Loucy (cell line): ENCODE results near the gene MBOAT7.

Experiments used
- EZH2phosphoT487 ChIP-seq: fragments of 200-600 bp; IDR thresholded peaks from 2 replicates; pipeline ENCODE4 v1.6.1; 2018; ENCODE audit warnings: antibody characterized with exemption, mild to moderate bottlenecking, moderate library complexity, borderline replicate concordance
- TF ChIP-seq, protein P1 (sequence below): fragments of 200-600 bp; sonication (generic); conservative IDR thresholded peaks from 2 replicates; pipeline ENCODE4 v1.5.1; 2014; ENCODE audit warnings: mild to moderate bottlenecking, antibody characterized with exemption, low read length

DNA sequence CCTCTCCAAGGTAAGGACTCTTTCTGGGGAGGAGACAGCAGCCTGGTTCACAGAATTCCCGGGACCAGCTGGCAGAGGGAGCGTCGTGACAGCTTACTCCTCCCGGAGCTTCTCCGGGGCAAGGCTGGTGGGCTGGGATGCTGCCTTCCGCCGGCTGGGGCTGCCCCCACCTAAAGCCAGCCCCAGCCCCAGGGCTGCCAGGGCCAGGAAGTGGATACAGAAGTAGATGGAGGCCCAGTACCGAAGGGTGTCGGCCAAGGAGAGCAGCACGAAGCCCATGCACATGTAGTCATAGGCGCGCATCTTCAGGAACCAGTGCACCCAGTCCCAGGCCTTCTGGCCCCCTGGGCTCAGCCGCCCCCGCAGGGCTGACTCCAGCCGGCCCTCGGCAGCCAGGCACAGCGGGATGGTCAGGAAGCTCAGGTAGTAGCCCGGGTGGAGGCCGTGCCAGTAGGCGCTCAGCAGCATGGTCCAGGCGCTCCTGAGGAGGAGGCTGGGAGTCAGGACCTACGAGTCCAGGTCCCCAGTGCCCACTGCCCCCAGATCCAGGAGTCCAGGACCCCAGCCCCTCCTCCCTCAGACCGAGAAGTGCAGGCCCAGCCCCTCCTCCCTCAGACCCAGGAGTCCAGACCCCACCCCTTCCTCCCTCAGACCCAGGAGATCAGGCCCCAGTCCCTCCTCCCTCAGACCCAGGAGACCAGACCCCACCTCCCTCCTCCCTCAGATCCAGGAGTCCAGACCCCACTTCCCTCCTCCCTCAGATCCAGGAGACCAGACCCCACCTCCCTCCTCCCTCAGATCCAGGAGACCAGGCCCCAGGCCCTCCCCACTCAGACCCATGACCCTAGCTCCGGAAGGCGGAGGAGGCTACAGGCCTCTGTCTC lies 15.2 kb downstream of the MBOAT7 start:
- TF ChIP-seq, protein P1, sequence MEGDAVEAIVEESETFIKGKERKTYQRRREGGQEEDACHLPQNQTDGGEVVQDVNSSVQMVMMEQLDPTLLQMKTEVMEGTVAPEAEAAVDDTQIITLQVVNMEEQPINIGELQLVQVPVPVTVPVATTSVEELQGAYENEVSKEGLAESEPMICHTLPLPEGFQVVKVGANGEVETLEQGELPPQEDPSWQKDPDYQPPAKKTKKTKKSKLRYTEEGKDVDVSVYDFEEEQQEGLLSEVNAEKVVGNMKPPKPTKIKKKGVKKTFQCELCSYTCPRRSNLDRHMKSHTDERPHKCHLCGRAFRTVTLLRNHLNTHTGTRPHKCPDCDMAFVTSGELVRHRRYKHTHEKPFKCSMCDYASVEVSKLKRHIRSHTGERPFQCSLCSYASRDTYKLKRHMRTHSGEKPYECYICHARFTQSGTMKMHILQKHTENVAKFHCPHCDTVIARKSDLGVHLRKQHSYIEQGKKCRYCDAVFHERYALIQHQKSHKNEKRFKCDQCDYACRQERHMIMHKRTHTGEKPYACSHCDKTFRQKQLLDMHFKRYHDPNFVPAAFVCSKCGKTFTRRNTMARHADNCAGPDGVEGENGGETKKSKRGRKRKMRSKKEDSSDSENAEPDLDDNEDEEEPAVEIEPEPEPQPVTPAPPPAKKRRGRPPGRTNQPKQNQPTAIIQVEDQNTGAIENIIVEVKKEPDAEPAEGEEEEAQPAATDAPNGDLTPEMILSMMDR = no peak
- TF ChIP-seq EZH2phosphoT487 = no peak
